Hepatocyte (in vitro differentiated cells): ENCODE data around the gene ADGRE3. TPM values are rescaled to one million over a fixed set of nuclear protein-coding genes. Genes with fewer than 3 reads are reported as not detected.

Experiments used
- DNase-seq: peaks from one replicate; pipeline ENCODE4 v3.0.0-alpha.2; 2016; ENCODE audit warnings: low spot score
- H2AFZ ChIP-seq: fragments of 200-600 bp; sonication (generic); 2 replicates; pipeline ENCODE4 v1.6.0; 2016; ENCODE audit warnings: antibody characterized with exemption, mild to moderate bottlenecking
- H3K27ac ChIP-seq: fragments of 200-600 bp; sonication (generic); 2 replicates; pipeline ENCODE4 v1.5.1; 2016; ENCODE audit warnings: mild to moderate bottlenecking
- H3K27me3 ChIP-seq: fragments of 200-600 bp; sonication (generic); 2 replicates; pipeline ENCODE4 v1.6.1; 2016
- H3K36me3 ChIP-seq: fragments of 200-600 bp; sonication (generic); replicated peaks from 2 replicates; pipeline ENCODE4 v1.5.1; 2016; ENCODE audit warnings: low read depth; ENCODE audit not compliant: insufficient read depth
- H3K4me1 ChIP-seq: fragments of 200-600 bp; sonication (generic); 2 replicates; pipeline ENCODE4 v1.5.1; 2016; ENCODE audit warnings: mild to moderate bottlenecking, moderate library complexity; ENCODE audit not compliant: insufficient read depth
- H3K4me2 ChIP-seq: fragments of 200-600 bp; sonication (generic); 2 replicates; pipeline ENCODE4 v1.6.0; 2016
- H3K4me3 ChIP-seq: fragments of 200-600 bp; sonication (generic); 2 replicates; pipeline ENCODE4 v1.5.1; 2016; ENCODE audit warnings: mild to moderate bottlenecking
- H3K79me2 ChIP-seq: fragments of 200-600 bp; sonication (generic); 2 replicates; pipeline ENCODE4 v1.6.0; 2017; ENCODE audit warnings: mild to moderate bottlenecking
- H3K9me2 ChIP-seq: fragments of 200-600 bp; sonication (generic); replicated peaks from 2 replicates; pipeline ENCODE4 v1.6.0; 2017; ENCODE audit warnings: mild to moderate bottlenecking; ENCODE audit not compliant: insufficient read depth
- H3K9me3 ChIP-seq: fragments of 200-600 bp; sonication (generic); 2 replicates; pipeline ENCODE4 v1.5.1; 2016; ENCODE audit warnings: low read depth, mild to moderate bottlenecking
- H4K20me1 ChIP-seq: fragments of 200-600 bp; sonication (generic); 2 replicates; pipeline ENCODE4 v1.6.0; 2016; ENCODE audit warnings: mild to moderate bottlenecking; ENCODE audit not compliant: insufficient read depth, poor library complexity, severe bottlenecking
- EZH2 ChIP-seq: fragments of 200-600 bp; sonication (generic); IDR thresholded peaks from 2 replicates; pipeline ENCODE4 v1.6.1; 2016; ENCODE audit warnings: antibody characterized with exemption, mild to moderate bottlenecking, borderline replicate concordance
- EZH2phosphoT487 ChIP-seq: fragments of 200-600 bp; sonication (generic); IDR thresholded peaks from one replicate; pipeline ENCODE4 v1.6.1; 2018; ENCODE audit warnings: antibody characterized with exemption, mild to moderate bottlenecking, low read depth, moderate library complexity; ENCODE audit not compliant: unreplicated experiment, severe bottlenecking
- WGBS: methylation state at CpG from one replicate; pipeline ENCODE4 v1.1.6; 2016; ENCODE audit warnings: low lambda C conversion rate; ENCODE audit errors: missing lambda C conversion rate; 5-methylcytosine and 5-hydroxymethylcytosine counted together
- polyA plus RNA-seq: library from polyadenylated mRNA; unstranded; fragments of >200 nt; fragmentation: Nextera tagmentation; extraction: Ambion mirVana; gene quantifications from 2 replicates; pipeline ENCODE4 v1.2.1, GENCODE V29; 2016
- total RNA-seq: library from RNA; depleted of rRNA; stranded (reverse); fragments of >200 nt; gene quantifications from 2 replicates; pipeline ENCODE4 v1.2.3, GENCODE V29; 2014
- TF ChIP-seq, protein P1 (sequence below): fragments of 200-600 bp; sonication (generic); IDR thresholded peaks from 2 replicates; pipeline ENCODE4 v1.5.1; 2016; ENCODE audit warnings: antibody characterized with exemption, mild to moderate bottlenecking; ENCODE audit not compliant: poor library complexity

ADGRE3 gene, protein sequence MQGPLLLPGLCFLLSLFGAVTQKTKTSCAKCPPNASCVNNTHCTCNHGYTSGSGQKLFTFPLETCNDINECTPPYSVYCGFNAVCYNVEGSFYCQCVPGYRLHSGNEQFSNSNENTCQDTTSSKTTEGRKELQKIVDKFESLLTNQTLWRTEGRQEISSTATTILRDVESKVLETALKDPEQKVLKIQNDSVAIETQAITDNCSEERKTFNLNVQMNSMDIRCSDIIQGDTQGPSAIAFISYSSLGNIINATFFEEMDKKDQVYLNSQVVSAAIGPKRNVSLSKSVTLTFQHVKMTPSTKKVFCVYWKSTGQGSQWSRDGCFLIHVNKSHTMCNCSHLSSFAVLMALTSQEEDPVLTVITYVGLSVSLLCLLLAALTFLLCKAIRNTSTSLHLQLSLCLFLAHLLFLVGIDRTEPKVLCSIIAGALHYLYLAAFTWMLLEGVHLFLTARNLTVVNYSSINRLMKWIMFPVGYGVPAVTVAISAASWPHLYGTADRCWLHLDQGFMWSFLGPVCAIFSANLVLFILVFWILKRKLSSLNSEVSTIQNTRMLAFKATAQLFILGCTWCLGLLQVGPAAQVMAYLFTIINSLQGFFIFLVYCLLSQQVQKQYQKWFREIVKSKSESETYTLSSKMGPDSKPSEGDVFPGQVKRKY
- total RNA-seq (not detected in 2 replicates), polyA plus RNA-seq (not detected in 2 replicates)

DNA sequence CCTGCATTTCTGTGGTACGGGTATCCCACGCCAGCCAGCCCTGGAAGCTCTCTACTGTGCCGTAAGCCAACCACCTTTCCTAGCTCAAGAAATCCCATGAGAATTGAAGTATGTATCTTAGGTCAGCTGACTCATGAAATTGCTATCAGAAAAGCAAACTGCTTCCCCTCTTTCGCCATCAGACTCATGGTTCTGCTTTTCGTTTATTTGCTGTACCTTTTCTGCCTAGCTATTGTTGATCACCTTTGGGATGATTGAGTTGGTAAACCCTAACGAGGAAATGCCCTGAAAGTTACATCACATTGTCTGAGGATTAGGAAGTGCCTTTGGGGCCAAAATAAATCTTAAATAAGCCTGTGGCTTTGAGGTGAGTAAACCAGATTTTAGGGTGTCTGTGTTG, at the start of gene ADGRE3:
TSS of gene ADGRE3 (minus strand) at position 81 of the 400 bp plus-strand sequence. CDS start at position 7, 74 bp downstream.
- Histone ChIP-seq H3K27ac (no peak within 1 kb of the TSS), H3K79me2 (no peaks in the 10 kb centered on the region), H3K4me2 (no peak within 1 kb of the TSS), H2AFZ (no peak within 1 kb of the TSS), H3K27me3 (no peaks in the 10 kb centered on the region), H3K36me3 (no peaks in the 10 kb centered on the region), H3K4me1 (no peaks in the 10 kb centered on the region), H3K9me2 (no peaks in the 10 kb centered on the region), H3K4me3 (no peak within 1 kb of the TSS), H4K20me1 (no peaks in the 10 kb centered on the region), H3K9me3 (no peaks in the 10 kb centered on the region)
- TF ChIP-seq EZH2phosphoT487 (no peak), EZH2 (no peak)
- TF ChIP-seq, protein P1, sequence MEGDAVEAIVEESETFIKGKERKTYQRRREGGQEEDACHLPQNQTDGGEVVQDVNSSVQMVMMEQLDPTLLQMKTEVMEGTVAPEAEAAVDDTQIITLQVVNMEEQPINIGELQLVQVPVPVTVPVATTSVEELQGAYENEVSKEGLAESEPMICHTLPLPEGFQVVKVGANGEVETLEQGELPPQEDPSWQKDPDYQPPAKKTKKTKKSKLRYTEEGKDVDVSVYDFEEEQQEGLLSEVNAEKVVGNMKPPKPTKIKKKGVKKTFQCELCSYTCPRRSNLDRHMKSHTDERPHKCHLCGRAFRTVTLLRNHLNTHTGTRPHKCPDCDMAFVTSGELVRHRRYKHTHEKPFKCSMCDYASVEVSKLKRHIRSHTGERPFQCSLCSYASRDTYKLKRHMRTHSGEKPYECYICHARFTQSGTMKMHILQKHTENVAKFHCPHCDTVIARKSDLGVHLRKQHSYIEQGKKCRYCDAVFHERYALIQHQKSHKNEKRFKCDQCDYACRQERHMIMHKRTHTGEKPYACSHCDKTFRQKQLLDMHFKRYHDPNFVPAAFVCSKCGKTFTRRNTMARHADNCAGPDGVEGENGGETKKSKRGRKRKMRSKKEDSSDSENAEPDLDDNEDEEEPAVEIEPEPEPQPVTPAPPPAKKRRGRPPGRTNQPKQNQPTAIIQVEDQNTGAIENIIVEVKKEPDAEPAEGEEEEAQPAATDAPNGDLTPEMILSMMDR, result no peak
- no peak for DNase-seq
- WGBS, result 76% methylated on average over 6 of the region's 6 CpGs

DNA sequence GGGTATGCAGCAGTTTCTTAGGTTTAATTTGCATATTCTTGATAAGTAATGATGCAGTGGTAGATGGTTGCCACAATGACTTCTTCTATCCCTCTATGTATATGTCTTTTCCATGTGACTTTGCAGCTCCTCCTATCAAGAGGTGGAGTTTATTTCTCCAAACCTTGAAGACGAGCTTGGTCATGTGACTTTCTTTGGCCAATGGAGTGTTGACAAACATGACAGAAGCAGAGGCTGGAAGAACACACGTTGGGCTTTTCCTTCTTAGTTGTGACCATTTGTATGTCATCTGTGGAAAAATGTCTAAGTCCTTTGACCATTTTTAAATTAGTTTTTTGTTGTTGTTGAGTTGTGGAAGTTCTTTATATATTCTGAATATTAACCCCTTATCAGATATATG, 47.5 kb upstream of the ADGRE3 start:
- Histone ChIP-seq H4K20me1 (no peaks in the 10 kb centered on the region), H3K79me2 (no peaks in the 10 kb centered on the region), H3K9me2 (no peaks in the 10 kb centered on the region), H3K36me3 (peaks cover 21% of the 10 kb centered on the region), H3K4me1 (no peaks in the 10 kb centered on the region), H2AFZ (no peak overlapping the region), H3K27me3 (no peaks in the 10 kb centered on the region), H3K27ac (no peak overlapping the region), H3K4me3 (no peak overlapping the region), H3K4me2 (no peak overlapping the region), H3K9me3 (peaks cover 42% of the 10 kb centered on the region)
- WGBS, result 86% methylated on average over 2 of the region's 2 CpGs
- TF ChIP-seq, protein P1, result no peak
- TF ChIP-seq EZH2phosphoT487 (no peak), EZH2 (no peak)
- DNase-seq, result no peak

DNA sequence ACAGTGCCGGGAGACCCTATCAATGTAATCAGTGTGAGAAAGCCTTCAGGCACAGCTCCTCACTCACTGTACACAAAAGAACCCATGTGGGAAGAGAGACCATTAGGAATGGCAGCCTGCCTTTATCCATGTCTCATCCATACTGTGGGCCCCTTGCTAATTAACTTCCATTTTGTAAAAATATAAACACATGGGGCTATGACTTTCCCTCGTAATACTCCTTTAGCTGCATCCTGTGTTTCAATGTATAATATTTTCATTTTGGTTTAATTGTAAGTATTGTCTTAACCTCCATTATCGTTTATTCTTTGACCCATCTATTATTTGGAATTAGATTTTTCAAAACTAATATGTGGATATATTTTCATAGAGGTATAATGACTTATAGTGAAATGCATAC, 44.5 kb upstream of the ADGRE3 start:
- peaks cover 47% of the 10 kb centered on the region for H3K9me3 ChIP-seq
- H3K4me3 ChIP-seq, result no peak overlapping the region
- DNase-seq, result no peak
- H3K4me2 ChIP-seq, result no peak overlapping the region
- no peaks in the 10 kb centered on the region for H3K9me2 ChIP-seq
- H2AFZ ChIP-seq, result no peak overlapping the region
- no peaks in the 10 kb centered on the region for H4K20me1 ChIP-seq
- no peaks in the 10 kb centered on the region for H3K27me3 ChIP-seq
- H3K79me2 ChIP-seq, result no peaks in the 10 kb centered on the region
- no peak overlapping the region for H3K27ac ChIP-seq
- TF ChIP-seq, protein P1, result no peak
- no peak for TF ChIP-seq EZH2phosphoT487
- TF ChIP-seq EZH2, result no peak
- no peaks in the 10 kb centered on the region for H3K4me1 ChIP-seq
- 98% methylated on average over 3 of the region's 3 CpGs for WGBS
- peaks cover 21% of the 10 kb centered on the region for H3K36me3 ChIP-seq
